Nephron progenitor cell (in vitro differentiated cells): Measurements from ENCODE around the gene LDHAL6B.
"Not testable (repeated sequence)": the region's sequence is repeated elsewhere in the genome, so short reads cannot be mapped to it uniquely, and the experiment has no call there.

Experiments
- DNase-seq: peaks from one replicate; pipeline ENCODE4 v3.0.0; 2021
- H3K27ac Mint-ChIP-seq: 2 replicates; pipeline ENCODE4 v1.8.0; 2021; ENCODE audit warnings: mild to moderate bottlenecking, moderate library complexity, mixed read lengths
- H3K27me3 Mint-ChIP-seq: 2 replicates; pipeline ENCODE4 v1.8.0; 2021; ENCODE audit warnings: mild to moderate bottlenecking, low read depth, mixed read lengths; ENCODE audit not compliant: poor library complexity
- H3K36me3 Mint-ChIP-seq: 2 replicates; pipeline ENCODE4 v1.8.0; 2021; ENCODE audit warnings: low read depth, mixed read lengths
- H3K4me1 Mint-ChIP-seq: 2 replicates; pipeline ENCODE4 v1.8.0; 2021; ENCODE audit warnings: mixed read lengths
- H3K4me3 Mint-ChIP-seq: 2 replicates; pipeline ENCODE4 v1.8.0; 2021; ENCODE audit warnings: mild to moderate bottlenecking, moderate library complexity, mixed read lengths
- H3K9me3 Mint-ChIP-seq: 2 replicates; pipeline ENCODE4 v1.8.0; 2021; ENCODE audit warnings: mild to moderate bottlenecking, moderate library complexity, mixed read lengths
- CTCF ChIP-seq: fragments of 200-600 bp; sonication (generic); IDR thresholded peaks from 2 replicates; pipeline ENCODE4 v1.5.0; 2021; ENCODE audit warnings: antibody characterized with exemption

Gene LDHAL6B

GRCh38 chr15:59160880-59161593, 45.6 kb upstream of the LDHAL6B start:
- TF ChIP-seq CTCF: peak; percentile 52
- Mint-ChIP-seq H3K27ac (peak overlapping the region; percentile 80), H3K36me3 (peaks cover 58% of the 10 kb centered on the region), H3K9me3 (no peaks in the 10 kb centered on the region), H3K4me1 (peaks cover 33% of the 10 kb centered on the region), H3K27me3 (peaks cover 3% of the 10 kb centered on the region), H3K4me3 (no peak overlapping the region)
- DNase-seq: peak; percentile 53

- H3K27ac Mint-ChIP-seq, H3K27me3 Mint-ChIP-seq, DNase-seq, H3K4me3 Mint-ChIP-seq, H3K9me3 Mint-ChIP-seq: not testable (repeated sequence)
- Mint-ChIP-seq H3K36me3 (peaks cover 59% of the 10 kb centered on the region), H3K4me1 (peaks cover 44% of the 10 kb centered on the region)
Observed at GRCh38 chr15:59162080-59162479, 44.6 kb upstream of the LDHAL6B start.

DNA sequence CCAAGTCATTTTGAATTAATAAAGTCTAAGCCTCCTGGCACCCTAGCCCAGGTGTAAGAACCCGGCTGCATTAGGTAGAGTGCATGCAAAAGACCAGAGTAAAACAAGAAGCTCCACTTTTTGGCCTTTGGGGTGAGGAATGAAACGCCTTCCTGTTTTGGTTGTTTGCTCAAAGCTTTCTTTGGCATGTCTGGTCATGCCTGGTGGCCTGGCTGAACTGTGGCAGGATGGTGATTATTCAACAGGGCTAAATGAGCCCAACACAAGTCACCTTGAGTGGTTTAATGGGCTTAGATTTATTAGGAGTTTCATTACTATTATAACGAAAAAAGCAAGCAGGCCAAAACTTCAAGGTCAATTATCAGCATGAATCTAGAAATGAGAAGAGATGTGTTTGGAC, 40.9 kb upstream of the LDHAL6B start:
- TF ChIP-seq CTCF: no peak
- H3K4me1 Mint-ChIP-seq: peaks cover 69% of the 10 kb centered on the region
- DNase-seq: no peak
- peak overlapping the region; percentile 90 for H3K27ac Mint-ChIP-seq
- H3K27me3 Mint-ChIP-seq: no peaks in the 10 kb centered on the region
- peak overlapping the region; percentile 7 for H3K4me3 Mint-ChIP-seq
- peaks cover 53% of the 10 kb centered on the region for H3K36me3 Mint-ChIP-seq
- peaks cover 3% of the 10 kb centered on the region for H3K9me3 Mint-ChIP-seq

GRCh38 chr15:59166166-59166565, 40.5 kb upstream of the LDHAL6B start:
- Mint-ChIP-seq H3K27ac (peak overlapping the region; percentile 90), H3K9me3 (peaks cover 3% of the 10 kb centered on the region), H3K4me1 (peaks cover 68% of the 10 kb centered on the region), H3K27me3 (no peaks in the 10 kb centered on the region), H3K36me3 (peaks cover 49% of the 10 kb centered on the region), H3K4me3 (peak overlapping the region; percentile 7)
- no peak for TF ChIP-seq CTCF
- DNase-seq: no peak

DNA sequence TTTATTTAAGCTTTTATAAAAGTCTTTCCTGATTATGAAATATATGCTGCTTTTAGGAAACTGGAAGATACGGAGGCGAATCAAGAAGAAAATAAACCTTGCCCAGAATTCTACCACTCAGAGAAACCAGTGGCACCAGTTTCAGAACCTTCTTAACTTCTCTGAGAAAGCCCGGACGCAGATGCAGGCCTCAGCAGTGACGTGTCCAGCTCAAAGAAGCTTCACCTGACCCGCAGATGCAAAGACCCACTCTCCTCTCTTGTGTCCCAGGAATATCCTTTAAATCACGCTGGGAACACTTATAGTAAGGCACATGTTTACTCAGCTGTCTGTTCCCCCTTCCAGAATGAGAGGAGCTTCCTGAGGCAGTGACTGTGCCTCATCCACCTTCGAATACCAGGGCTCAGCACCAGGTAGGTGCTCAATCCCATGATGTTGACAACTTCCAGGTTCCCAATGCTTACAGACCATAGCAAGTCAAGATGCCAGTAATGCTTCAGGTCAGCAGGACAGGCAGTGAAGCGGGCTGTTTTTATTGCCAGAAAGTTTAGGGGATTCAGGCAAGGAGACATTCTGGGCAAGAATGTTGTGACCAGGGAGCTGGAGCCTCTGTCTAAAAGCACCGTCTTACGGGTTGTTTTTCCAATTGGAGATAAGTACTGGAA, 39.9 kb upstream of the LDHAL6B start:
- H3K4me3 Mint-ChIP-seq: no peak overlapping the region
- no peak for TF ChIP-seq CTCF
- peaks cover 3% of the 10 kb centered on the region for H3K9me3 Mint-ChIP-seq
- peaks cover 47% of the 10 kb centered on the region for H3K36me3 Mint-ChIP-seq
- no peaks in the 10 kb centered on the region for H3K27me3 Mint-ChIP-seq
- DNase-seq: no peak
- peaks cover 65% of the 10 kb centered on the region for H3K4me1 Mint-ChIP-seq
- H3K27ac Mint-ChIP-seq: peak overlapping the region; percentile 90

DNA sequence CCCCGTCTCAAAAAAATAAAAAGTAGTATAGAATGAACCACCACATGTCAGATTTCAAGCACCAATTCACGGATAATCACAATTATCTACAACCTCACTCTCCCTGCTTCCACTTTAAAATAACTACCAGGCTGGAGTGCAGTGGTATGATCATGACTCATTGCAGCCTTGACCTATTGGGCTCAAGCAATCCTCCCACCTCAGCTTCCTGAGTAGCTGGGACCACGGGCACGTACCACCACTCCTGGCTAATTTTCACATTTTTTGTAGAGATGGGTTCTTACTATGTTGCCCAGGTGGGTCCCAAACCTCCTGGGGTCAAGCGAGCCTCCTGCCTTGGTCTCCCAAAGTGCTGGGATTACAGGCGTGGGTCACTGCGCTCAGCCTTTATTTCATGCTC, 38.1 kb upstream of the LDHAL6B start:
- Mint-ChIP-seq H3K36me3 (peaks cover 49% of the 10 kb centered on the region), H3K27ac (peak overlapping the region; percentile 42), H3K9me3 (peaks cover 3% of the 10 kb centered on the region), H3K27me3 (no peaks in the 10 kb centered on the region), H3K4me1 (peaks cover 65% of the 10 kb centered on the region), H3K4me3 (no peak overlapping the region)
- no peak for TF ChIP-seq CTCF
- DNase-seq: no peak
